Left kidney (tissue), 2 donors: ENCODE results near the gene IL13. TPM values are rescaled to one million over a fixed set of nuclear protein-coding genes. Genes with fewer than 3 reads are reported as not detected.

Experiments used
- DNase-seq: peaks from one replicate; pipeline ENCODE4 v3.0.0-alpha.2; 2013
- polyA plus RNA-seq: library from polyadenylated mRNA; unstranded; fragments of 120-200 nt; gene quantifications from one replicate; pipeline ENCODE4 v1.2.1, GENCODE V29; 2013; ENCODE audit not compliant: insufficient read length

Gene IL13
- polyA plus RNA-seq, 1 donor, result 0.08 TPM

DNA sequence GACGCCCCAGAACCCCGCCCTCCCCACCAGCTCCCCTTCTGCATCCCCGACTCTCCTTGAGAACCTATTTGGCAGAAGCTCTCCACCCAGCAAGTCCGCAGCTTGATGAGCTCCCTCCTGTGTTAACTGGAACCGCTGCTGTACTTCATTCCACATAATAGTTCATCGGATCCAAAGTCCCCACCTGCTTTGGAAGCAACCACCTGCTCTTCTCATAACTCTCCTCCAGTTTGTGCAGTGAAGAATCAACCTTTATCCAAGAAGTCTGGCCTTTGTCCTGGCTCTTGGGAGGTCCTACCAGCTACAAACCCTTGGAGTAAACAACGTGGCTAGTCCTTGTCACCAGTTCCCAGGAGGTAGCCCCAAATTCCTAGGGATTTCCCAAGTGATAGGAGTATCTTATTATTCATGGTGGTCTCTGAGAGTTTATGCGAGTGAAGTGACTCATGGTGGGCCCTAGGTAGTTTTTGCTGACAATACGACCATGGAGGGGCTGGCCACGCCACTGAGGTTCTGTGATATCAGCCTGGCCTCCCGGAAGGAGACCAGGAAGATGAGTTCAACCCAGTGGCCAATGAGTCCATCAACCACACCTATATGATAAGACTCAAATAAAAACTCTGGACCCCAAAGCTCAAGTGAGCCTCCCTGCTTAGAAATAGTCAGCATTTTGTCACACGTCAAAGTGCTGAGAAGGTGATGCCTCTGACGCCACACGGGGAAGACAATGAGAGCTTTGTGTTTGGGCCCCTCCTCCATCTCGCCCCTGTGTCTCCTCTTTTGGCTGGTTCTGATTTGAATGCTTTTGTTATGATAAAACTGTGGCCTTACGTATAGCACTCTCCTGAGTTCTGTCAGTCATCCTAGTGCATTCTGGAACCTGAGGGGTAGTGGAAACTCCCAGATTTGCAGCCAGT, 12.3 kb downstream of the IL13 start:
- DNase-seq, result no peak

DNA sequence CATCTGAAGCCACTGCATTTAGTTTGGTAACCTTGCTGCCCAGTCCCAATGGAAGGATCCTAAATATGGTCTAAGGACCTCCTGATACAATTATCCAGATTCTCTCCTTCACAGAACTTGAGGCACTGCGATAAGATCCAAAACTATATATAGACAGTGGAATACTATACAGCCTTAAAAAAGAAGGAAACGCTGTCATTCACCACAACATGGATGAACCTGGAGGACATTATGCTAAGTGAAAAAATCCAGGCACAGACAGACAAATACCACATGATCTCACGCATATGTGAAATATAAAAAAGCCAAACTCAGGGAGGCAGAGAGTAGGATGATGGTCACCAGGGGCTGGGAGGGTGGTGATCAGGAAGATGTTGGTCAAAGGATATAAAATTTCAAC, 13.0 kb downstream of the IL13 start:
- no peak for DNase-seq

DNA sequence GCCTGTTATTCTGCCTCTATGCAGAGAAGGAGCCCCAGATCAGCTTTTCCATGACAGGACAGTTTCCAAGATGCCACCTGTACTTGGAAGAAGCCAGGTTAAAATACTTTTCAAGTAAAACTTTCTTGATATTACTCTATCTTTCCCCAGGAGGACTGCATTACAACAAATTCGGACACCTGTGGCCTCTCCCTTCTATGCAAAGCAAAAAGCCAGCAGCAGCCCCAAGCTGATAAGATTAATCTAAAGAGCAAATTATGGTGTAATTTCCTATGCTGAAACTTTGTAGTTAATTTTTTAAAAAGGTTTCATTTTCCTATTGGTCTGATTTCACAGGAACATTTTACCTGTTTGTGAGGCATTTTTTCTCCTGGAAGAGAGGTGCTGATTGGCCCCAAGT, 15.5 kb downstream of the IL13 start:
- DNase-seq, result no peak

DNA sequence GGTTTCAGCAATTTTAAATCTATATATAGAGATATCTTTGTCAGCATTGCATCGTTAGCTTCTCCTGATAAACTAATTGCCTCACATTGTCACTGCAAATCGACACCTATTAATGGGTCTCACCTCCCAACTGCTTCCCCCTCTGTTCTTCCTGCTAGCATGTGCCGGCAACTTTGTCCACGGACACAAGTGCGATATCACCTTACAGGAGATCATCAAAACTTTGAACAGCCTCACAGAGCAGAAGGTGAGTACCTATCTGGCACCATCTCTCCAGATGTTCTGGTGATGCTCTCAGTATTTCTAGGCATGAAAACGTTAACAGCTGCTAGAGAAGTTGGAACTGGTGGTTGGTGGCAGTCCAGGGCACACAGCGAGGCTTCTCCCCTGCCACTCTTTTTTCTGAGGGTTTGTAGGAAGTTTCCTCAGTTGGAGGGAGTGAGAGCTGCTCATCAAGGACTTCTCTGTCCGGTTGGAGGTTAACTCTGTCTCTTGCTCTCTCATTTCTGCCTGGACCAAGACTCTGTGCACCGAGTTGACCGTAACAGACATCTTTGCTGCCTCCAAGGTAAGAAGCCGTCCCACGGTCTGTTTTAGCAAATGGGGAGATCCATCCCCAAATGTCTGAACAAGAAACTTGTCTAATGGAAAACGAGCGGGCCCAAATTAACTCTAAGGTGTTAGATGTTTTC, 16.1 kb downstream of the IL13 start, which contains the start of gene IL4:
IL4 (plus strand) TSS at position 51 of the 692 bp plus-strand sequence; CDS start at position 113, 62 bp downstream.
- DNase-seq, result no peak

DNA sequence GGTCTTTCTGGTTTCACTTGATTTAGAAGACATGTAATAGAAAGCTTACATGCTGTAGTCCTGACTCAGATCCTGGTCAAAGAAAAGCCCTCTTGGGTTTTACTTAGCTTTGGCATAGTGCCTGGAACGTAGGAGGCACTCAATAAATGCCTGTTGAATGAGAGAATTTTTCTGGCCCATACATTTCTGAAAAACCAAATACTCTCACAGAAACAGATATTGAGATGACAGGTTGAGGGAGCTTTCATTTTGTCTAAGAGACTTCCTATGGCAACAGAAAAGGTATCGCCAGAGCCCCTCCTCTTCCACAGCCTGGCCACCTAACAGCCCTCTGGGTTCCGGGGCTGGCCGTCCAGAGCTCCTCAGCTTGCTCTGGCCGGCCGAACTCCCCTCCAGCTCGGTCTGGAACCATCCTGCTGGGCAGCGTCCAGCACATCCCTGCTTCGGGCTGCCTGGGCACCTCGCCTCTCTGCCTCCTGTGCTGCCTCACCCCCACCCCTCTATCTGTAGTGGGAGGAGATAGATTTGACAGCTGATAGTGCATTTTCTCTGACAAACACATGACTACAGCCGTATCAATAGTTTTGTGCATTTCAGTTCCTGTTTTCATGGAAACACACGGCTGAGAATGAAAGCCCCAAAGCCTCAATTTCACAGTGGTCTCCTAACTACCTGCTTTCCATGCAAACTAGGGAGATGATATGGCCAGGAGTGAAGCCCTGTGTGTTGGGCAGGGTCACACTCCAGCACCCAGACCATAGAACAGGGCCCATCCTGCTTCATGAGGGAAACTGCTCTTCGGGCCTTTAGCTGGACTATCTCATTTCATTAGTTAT, 16.9 kb downstream of the IL13 start:
- DNase-seq, result no peak

DNA sequence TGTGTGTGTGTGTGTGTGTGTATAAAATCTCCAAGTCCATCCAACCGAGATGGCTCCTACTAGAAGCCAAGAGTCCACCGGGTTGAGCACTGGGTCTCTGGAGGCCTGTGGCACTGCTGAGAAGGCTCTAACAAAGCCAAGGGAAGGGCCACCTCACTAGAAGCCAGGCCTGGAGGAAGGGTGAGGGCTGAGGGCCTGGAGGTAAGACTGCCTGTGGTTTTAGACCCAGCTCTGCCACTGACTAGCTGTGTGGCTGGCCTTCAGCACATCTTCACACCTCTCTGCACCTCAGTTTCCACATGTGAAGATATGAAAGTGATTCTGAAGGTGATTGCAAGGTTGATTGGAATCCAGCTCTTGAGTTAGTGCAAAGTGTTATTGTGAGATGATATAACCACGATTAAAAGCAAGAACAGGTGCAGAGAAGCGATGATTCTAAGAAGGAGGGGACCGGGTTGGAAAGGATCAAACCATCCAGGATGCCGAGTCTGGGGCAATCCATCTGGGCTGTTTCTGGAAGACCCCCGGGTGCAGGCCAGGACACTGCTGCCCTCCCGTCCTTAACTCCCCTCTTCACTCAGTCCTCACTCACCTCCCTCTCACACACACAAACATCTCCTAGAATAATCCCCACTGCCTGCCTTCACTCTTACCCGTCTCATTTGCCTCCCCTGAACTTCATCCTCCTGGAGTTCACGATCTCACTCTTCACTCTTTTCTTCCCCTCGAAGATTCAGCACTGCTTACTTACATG, 18.1 kb downstream of the IL13 start:
- DNase-seq, result no peak

DNA sequence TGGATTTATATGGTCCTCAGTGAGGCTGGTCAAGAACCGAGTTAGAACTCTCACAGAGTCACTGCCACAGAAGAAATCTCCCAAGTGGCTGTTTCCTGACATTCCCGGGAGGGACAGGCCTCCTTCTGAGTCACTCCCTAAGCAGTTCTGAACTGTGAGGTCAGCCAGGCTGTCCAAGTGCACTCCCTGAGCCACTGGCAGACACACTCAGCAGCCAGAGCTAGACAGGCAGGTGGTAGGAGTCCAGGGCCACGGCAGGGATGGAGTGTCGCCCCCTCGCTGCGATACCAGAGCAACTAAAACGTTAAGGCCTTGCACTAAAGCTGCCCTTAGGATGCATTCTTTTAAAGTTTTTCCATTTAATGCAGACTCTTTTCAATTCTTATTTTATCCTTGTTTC, 19.2 kb downstream of the IL13 start:
- no peak for DNase-seq

DNA sequence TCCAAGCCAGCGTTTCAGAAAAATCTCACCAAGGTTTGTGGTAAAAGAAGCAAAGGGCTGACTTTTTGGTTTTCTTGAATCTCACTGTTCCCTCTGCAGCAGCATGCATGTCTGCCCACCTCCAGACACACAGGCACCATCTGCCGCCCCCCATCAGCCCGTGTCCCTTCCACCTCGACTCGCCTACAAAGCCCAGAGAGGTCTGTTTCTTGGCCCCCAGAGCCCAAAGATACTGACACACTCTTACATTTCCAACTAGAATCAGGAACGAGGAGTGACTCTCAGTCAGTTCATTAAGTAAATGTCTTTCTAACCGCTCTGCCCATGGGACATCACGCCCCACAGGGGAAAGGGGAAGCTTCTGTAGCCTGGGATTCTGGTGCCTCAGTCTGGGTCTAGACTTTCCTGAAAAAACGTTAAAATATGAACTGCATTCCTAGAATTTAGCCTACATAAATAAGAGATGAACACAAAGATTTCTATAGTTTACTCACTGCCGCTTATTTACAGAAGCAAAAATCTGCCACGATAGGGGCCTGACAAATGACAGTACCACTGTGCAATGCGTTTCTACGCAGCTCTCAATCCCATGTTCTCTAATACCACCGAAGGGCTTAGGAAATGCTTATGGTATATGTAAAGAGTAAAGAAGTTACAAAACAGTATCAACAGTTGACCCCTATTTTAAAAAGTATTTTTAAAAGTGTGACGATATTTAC, 19.9 kb downstream of the IL13 start:
- no peak for DNase-seq

DNA sequence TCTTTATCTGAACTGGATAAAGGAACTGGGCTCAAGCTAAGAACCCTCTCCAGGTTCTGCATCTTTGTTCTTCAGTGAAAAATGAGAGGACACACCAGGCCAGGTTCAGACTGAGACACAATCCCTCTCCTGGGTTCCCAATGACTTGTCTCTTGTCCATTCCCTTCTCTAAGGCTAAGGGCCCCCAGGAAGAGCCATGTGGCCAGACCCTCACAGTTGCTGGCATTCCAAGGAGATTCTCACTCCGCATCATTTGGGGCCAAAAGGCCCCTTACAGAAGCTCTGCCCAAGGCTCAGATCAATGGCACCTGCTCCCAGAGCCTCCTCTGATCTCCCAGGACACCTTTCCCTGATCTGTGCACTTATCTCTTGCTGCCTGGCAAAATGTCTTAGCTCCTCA, 20.8 kb downstream of the IL13 start:
- no peak for DNase-seq

DNA sequence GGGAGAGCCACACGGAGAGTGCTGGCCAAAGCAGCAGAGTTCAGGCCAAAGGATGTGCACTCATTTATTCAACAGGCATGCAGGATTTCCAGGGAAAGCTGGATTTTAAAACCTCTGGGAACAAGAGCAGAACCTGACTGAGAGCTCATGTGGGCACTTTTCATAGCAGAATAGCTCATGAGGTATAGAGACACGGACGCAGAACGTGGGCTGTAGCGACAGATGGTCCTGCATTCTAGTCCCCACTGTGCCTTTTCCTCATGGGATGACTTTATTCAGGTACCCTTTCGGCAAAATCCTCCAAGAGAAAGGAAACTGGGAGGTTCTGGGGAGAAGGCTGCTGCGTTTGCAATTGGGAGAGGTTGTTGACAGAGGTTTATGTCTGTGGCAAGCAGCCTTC, 21.2 kb downstream of the IL13 start:
- DNase-seq, result no peak

DNA sequence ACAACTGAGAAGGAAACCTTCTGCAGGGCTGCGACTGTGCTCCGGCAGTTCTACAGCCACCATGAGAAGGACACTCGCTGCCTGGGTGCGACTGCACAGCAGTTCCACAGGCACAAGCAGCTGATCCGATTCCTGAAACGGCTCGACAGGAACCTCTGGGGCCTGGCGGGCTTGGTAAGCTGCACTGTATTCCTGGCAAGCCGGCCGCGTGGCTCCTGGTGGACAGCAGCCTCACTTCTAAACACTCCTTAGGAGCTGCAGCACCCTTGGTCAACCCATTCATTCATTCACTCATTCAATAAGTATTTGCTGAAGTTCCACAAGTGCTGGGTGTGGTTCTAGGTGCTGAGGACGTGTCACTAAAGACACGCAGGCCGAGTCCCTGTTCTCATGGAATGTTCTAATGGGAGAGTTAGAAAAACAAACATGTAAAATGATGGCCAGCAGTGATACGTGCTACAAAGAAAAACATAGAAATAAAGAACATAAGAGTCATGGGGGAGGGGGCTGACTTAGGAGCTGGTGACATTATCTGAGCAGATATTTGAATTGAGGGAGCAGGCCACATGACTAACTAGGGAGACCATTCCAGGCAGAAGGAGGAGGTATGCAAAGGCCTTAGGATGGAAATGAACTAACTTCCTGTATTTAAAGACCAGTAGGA, 21.9 kb downstream of the IL13 start:
- DNase-seq, result no peak

DNA sequence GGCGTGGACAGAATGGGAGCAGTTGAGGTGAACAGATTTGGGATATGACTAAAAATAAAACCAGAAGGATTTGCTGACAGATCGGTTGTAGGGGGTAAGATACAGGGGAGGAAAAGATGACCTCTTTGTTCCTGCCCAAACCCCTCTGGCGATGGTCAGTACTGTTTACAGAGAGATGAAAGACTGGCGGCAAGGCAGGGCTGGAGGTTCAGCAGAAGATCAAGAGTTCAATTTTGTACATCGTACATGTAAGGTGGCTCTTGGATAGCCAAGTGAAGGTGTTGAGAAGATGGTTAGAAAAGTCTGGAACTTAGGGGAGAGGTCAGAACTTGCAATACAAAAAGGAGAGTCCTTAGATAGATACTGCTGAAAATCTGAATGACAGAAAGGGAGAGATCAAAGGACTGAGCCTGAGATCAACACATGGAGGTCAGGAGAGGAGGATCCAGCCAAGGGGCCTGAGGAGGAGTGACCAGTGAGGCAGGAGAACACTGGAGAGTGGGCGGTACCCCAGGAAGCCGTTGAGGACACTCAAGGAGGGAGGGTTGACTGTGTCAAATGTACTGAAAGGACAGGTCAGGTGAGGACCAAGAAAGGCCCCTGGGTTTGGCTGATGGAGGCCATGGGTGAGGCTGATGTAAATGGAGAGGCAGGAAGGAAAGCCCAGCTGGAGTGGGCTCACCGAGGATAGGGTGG, 23.0 kb downstream of the IL13 start:
- no peak for DNase-seq

DNA sequence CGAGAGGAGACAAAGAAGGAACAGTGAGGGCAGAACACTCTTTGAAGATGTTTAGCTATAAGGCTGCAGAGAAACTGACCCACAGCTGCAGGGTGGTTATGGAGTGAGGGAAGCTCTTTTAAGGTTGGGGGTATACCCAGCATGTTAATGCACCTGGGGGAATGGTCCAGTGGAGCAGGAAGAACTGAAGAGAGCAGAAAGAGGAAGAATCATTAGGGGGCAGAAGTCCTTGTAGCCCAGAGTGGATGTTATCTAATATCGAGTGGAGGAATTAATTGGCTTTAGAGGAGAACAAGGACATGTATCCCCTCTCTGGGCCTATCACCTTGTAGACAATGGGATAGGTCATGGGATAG, 23.5 kb downstream of the IL13 start:
- no peak for DNase-seq

DNA sequence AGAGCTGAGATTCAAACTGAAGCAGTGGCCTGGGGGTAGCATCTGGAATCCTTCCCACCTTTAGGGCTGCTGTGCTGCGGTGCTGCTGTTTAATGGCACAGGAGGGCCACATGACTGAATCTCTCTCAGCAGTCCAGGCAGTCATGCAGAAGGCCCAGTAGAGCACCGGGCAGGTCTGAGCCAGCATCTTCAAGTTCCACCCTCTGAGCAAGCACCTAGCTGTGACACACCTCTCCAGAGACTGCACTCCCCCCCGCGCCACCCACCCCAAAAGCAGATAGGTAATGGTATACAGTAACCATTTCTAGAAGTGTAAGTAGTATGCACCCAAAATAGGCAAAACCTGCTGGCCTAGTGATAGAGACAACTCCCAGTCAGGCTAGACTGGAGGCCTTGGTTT, 24.0 kb downstream of the IL13 start:
- DNase-seq, result no peak

DNA sequence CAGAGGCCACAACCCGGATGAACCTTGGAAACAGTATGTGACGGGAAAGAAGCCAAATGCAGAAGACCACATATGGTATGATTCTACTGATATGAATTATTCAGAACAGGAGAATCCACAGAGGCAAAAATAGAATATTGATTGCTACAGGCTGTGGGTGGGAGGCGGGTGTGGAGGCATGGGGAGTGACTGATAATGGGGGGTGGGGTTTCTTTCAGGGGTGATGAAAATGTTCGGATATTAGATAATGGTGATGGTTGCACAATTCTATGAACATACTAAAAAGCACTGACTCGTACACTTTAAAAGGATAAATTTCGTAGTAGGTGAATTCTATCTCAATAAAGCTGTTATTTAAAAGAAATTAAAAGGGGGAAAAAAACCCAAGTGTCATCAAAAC, 26.5 kb downstream of the IL13 start:
- DNase-seq, result no peak

DNA sequence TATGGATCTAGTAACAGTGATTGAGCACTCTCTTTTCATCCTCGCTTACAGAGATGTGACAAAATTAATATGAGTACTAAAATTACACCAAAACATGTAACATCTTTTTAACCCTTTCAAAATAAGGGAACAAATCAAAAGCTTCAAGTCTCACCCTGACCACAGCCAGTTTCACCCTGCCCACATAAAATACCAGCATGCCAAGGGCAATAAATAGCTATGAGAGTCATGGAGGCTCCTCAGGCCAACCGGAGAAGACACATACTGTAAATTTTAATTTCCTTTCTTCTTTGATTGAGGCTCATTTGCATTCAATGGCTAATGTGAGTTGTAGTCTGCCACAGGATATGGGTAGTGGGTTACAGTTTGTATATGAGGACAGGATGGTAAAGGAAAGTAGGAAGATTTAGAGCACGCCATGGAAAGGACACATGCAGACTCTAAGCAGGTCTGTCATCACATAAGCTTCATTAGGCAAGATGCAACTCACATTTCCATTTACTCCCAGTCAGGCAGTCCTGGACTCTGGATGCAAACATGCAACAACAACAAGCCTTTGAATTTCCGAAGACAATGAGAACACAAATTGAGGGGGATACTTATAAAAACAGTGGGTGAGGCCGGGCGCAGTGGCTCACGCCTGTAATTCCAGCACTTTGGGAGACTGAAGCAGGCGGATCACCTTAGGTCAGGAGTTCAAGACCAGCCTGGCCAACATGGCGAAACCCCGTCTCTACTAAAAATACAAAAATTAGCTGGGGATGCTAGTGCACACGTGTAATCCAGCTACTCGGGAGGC, 27.1 kb downstream of the IL13 start:
- DNase-seq, result no peak

DNA sequence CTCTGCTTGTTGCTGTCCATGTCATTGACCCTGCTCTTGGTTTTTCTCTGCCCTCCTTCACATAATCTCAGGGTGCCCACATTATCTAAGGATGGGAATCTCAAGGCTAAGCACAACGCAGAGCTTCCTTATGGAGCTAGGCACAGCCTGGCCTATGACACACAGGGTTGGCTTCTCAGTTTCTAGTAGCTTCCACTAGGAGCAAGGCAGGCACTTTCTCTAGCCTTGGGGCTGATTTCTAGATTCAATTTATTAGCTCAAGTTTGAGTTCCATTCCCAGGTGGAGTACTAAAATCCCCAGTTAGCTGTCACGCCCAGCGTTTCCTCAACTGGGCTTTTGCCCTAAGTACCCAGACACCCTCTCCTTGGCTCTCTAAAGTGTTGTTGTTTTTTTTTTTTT, 28.2 kb downstream of the IL13 start:
- no peak for DNase-seq

DNA sequence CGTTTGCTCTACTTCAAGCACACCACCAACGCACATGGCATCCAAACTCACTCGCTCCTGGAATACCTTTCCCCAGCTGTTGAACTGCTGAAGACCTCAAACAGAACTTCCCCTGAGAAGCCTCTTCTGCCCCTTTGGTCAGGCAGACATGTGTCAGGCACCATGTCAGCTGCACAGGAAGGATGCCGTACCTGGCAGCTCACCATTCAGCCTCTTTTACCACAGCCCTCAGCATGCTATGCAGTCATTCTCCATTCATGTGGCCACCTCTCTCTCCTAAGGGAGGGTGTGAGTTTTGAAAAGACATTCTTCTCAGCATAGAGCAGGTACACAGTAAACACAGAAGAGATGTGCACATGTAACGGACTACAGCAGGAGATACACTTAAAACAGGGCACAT, 30.0 kb downstream of the IL13 start:
- DNase-seq, result no peak
